GM23248 (cell line): ENCODE measurements around the gene ANGPTL2. TPM values are rescaled to one million over a fixed set of nuclear protein-coding genes. Genes with fewer than 3 reads are reported as not detected.
A peak's percentile ranks its signal among the peaks of the same experiment; 100 is the strongest.

Experiments used
- DNase-seq: peaks from one replicate; pipeline ENCODE4 v3.0.0-alpha.2; 2015
- H2AFZ ChIP-seq: fragments of 200-600 bp; sonication (generic); 2 replicates; pipeline ENCODE4 v1.6.1; 2016; ENCODE audit warnings: antibody characterized with exemption
- H3F3A ChIP-seq: fragments of 200-600 bp; sonication (generic); 2 replicates; pipeline ENCODE4 v1.6.1; 2016; ENCODE audit warnings: mild to moderate bottlenecking, antibody characterized with exemption, mixed run types; ENCODE audit not compliant: insufficient read depth
- H3K27ac ChIP-seq: fragments of 200-600 bp; sonication (generic); 2 replicates; pipeline ENCODE4 v1.5.1; 2016; ENCODE audit warnings: mild to moderate bottlenecking
- H3K27me3 ChIP-seq: fragments of 200-600 bp; sonication (generic); replicated peaks from 2 replicates; pipeline ENCODE4 v1.6.1; 2016; ENCODE audit warnings: mild to moderate bottlenecking; ENCODE audit not compliant: insufficient read depth
- H3K36me3 ChIP-seq: fragments of 200-600 bp; sonication (generic); 2 replicates; pipeline ENCODE4 v1.6.1; 2016; ENCODE audit warnings: low read depth, mild to moderate bottlenecking
- H3K4me1 ChIP-seq: fragments of 200-600 bp; sonication (generic); 2 replicates; pipeline ENCODE4 v1.6.1; 2016; ENCODE audit warnings: mild to moderate bottlenecking; ENCODE audit not compliant: insufficient read depth
- H3K4me2 ChIP-seq: fragments of 200-600 bp; sonication (generic); one replicate; pipeline ENCODE4 v1.6.1; 2016; ENCODE audit warnings: mild to moderate bottlenecking; ENCODE audit not compliant: unreplicated experiment
- H3K4me3 ChIP-seq: fragments of 200-600 bp; sonication (generic); 2 replicates; pipeline ENCODE4 v1.5.1; 2016; ENCODE audit warnings: mild to moderate bottlenecking
- H3K79me2 ChIP-seq: fragments of 200-600 bp; sonication (generic); 2 replicates; pipeline ENCODE4 v1.6.1; 2016; ENCODE audit warnings: mild to moderate bottlenecking; ENCODE audit not compliant: insufficient read depth
- H3K9ac ChIP-seq: fragments of 200-600 bp; sonication (generic); 2 replicates; pipeline ENCODE4 v1.6.1; 2016; ENCODE audit warnings: mild to moderate bottlenecking
- H3K9me2 ChIP-seq: fragments of 200-600 bp; sonication (generic); 2 replicates; pipeline ENCODE4 v1.6.1; 2016; ENCODE audit warnings: mixed run types, mild to moderate bottlenecking, moderate library complexity; ENCODE audit not compliant: insufficient read depth
- H3K9me3 ChIP-seq: fragments of 200-600 bp; sonication (generic); one replicate; pipeline ENCODE4 v1.6.1; 2017; ENCODE audit warnings: low read depth
- H4K20me1 ChIP-seq: fragments of 200-600 bp; sonication (generic); 2 replicates; pipeline ENCODE4 v1.6.0; 2016; ENCODE audit not compliant: insufficient read depth
- EZH2 ChIP-seq: fragments of 200-600 bp; sonication (generic); IDR thresholded peaks from 2 replicates; pipeline ENCODE4 v1.6.1; 2018; ENCODE audit warnings: antibody characterized with exemption, mild to moderate bottlenecking; ENCODE audit not compliant: insufficient read depth, poor library complexity, severe bottlenecking
- EZH2phosphoT487 ChIP-seq: fragments of 200-600 bp; sonication (generic); IDR thresholded peaks from 2 replicates; pipeline ENCODE4 v1.6.1; 2018; ENCODE audit warnings: antibody characterized with exemption, moderate library complexity, mild to moderate bottlenecking, low read depth; ENCODE audit not compliant: insufficient read depth
- WGBS, 2 experiments: methylation state at CpG; one replicate each; pipeline ENCODE4 v1.1.6; 2015 to 2017; ENCODE audit warnings: low lambda C conversion rate in 2 of 2, low coverage in 1 of 2; ENCODE audit errors: missing lambda C conversion rate in 2 of 2; 5-methylcytosine and 5-hydroxymethylcytosine counted together
- in situ Hi-C: fragments of 300-500 bp; cut with MboI; formaldehyde crosslinking; loops from 2 replicates; pipeline ENCODE4 v1.15.0; 2020
- polyA plus RNA-seq: library from polyadenylated mRNA; unstranded; fragments of >200 nt; fragmentation: Nextera tagmentation; extraction: Ambion mirVana; gene quantifications from 2 replicates; pipeline ENCODE4 v1.2.1, GENCODE V29; 2016
- total RNA-seq: library from RNA; depleted of rRNA; stranded (reverse); fragments of >200 nt; shearing (Covaris generic); gene quantifications from 2 replicates; pipeline ENCODE4 v1.2.3, GENCODE V29; 2014

The ANGPTL2 gene
- total and polyA plus RNA-seq, 2 experiments from 2014 or later = 8.8 to 12.3 TPM

DNA sequence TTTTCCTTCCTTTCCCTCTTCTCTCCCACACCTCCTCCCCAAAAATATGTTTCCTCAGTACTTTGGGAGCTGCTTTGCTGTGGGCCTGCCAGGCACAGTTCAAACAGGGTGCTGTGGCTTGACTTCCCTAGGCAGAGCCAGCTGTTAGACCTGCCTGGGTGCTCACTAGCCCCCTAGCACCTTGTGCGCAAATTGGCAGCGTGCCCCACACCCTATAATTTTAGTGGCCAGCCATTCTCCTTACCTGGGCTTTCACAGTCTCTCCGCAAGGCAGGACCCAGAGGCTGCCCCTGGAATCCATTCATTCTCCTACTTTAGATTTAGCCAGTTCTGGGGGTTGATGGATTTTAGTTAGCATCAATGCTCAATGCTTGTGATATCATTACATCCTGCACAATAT is 72.3 kb downstream of the ANGPTL2 start:
- H3K4me1 ChIP-seq = peaks cover 14% of the 10 kb centered on the region
- H3K27me3 ChIP-seq = no peaks in the 10 kb centered on the region
- H3F3A ChIP-seq = peaks cover 6% of the 10 kb centered on the region; the same call in 1 of the 2 replicates
- no peak overlapping the region for H3K4me2 ChIP-seq
- no peaks in the 10 kb centered on the region for H3K79me2 ChIP-seq
- WGBS, 2 experiments = 86 to 92% methylated on average over 3 of the region's 3 CpGs
- H2AFZ ChIP-seq = no peak overlapping the region
- H4K20me1 ChIP-seq = no peaks in the 10 kb centered on the region
- TF ChIP-seq EZH2phosphoT487 = no peak
- no peak for TF ChIP-seq EZH2
- no peak overlapping the region for H3K27ac ChIP-seq
- in situ Hi-C loops = no loop called here
- no peak for DNase-seq
- no peak overlapping the region for H3K4me3 ChIP-seq
- no peaks in the 10 kb centered on the region for H3K9me3 ChIP-seq
- H3K9me2 ChIP-seq = no peaks in the 10 kb centered on the region
- H3K9ac ChIP-seq = no peak overlapping the region
- H3K36me3 ChIP-seq = no peaks in the 10 kb centered on the region

DNA sequence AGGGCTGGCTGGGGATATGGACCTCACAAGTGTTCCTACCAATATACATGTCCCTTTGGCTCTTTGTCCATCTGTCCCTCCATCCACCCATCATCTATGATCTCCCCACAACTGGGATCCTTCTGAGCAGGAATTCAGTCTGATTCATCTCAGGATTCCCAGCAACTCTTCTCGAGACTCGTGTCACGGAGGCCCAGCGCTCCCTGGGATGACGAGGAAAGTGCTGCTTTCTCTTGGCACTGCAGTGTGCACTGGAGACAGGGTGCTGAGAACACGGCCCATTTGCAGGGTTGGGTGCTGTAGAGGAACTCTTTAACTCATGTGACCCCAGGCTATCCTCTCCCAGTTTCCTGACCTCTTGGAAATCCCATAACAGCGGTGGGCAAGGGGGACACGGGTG is 72.9 kb downstream of the ANGPTL2 start:
- Histone ChIP-seq H3K4me3 (no peak overlapping the region), H3K27me3 (no peaks in the 10 kb centered on the region), H4K20me1 (no peaks in the 10 kb centered on the region), H3K9ac (no peak overlapping the region), H3K27ac (peak overlapping the region; percentile 36), H3K4me1 (peaks cover 14% of the 10 kb centered on the region), H3K4me2 (no peak overlapping the region), H3K9me3 (no peaks in the 10 kb centered on the region), H2AFZ (0 out of 2 replicates have a peak overlapping the region, but pooled peaks have one; percentile 58), H3K9me2 (no peaks in the 10 kb centered on the region), H3K36me3 (no peaks in the 10 kb centered on the region), H3K79me2 (no peaks in the 10 kb centered on the region), H3F3A (peaks cover 6% of the 10 kb centered on the region; the same call in 1 of the 2 replicates)
- no peak for DNase-seq
- 94 to 95% methylated on average over 8 of the region's 8 CpGs for WGBS, 2 experiments
- in situ Hi-C loops = no loop called here
- TF ChIP-seq EZH2 (no peak), EZH2phosphoT487 (no peak)

DNA sequence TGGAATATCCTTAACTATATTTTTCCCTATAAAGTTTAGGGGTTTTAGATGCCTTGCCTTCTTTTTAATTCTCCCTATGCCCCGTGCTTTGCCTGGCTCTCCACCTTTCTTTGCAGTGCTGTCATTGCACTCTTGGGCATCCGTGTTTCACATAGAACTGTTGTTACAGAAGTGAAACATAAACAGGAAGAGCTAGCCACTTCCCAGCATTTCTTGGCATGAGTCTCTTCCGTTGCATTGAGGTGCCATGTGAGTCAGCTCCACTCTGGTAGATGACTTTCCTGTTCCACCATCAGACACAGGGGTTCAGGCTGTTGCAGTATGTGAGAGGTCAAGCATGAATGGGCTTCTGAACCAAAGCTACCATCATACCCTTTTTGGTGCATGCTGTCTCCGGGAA is 73.4 kb downstream of the ANGPTL2 start:
- peak; percentile 94 for DNase-seq
- Histone ChIP-seq H3K9ac (peak overlapping the region; percentile 44), H3K4me3 (peak overlapping the region; percentile 48), H3K4me1 (peaks cover 14% of the 10 kb centered on the region), H3K36me3 (no peaks in the 10 kb centered on the region), H3K27ac (peak overlapping the region; percentile 36), H4K20me1 (no peaks in the 10 kb centered on the region), H3K9me2 (no peaks in the 10 kb centered on the region), H3K27me3 (no peaks in the 10 kb centered on the region), H3F3A (peaks cover 6% of the 10 kb centered on the region; the same call in 1 of the 2 replicates), H3K4me2 (peak overlapping the region; percentile 61), H3K9me3 (no peaks in the 10 kb centered on the region), H2AFZ (peak overlapping the region; percentile 58), H3K79me2 (no peaks in the 10 kb centered on the region)
- TF ChIP-seq EZH2phosphoT487 = no peak
- in situ Hi-C loops = no loop called here
- 40 to 45% methylated on average over 4 of the region's 4 CpGs for WGBS, 2 experiments

DNA sequence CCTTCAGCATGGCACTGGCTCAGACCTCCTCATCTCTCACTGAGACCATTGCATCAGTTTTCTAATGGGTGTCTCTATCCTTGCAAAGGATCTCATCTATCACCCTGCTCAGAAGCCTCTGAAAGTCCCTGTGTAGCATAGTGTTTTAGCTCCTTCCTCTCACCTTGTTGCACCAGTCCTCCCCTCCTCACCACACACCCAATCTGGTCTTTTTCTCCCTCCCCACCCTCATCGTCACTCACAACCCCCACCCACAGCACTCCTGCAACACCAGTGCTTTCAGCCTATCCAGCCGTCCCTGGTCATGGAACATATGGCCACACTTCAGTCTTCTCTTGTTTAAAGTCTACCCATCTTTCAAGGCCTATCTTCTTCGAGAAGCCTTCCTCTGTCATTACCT is 74.5 kb downstream of the ANGPTL2 start:
- Histone ChIP-seq H3K36me3 (no peaks in the 10 kb centered on the region), H3K4me1 (peaks cover 14% of the 10 kb centered on the region), H3K4me3 (no peak overlapping the region), H3K9ac (no peak overlapping the region), H4K20me1 (no peaks in the 10 kb centered on the region), H3K4me2 (no peak overlapping the region), H3K27ac (no peak overlapping the region), H3K79me2 (no peaks in the 10 kb centered on the region), H3K27me3 (no peaks in the 10 kb centered on the region), H3F3A (peaks cover 6% of the 10 kb centered on the region; the same call in 1 of the 2 replicates), H2AFZ (no peak overlapping the region), H3K9me3 (no peaks in the 10 kb centered on the region), H3K9me2 (no peaks in the 10 kb centered on the region)
- TF ChIP-seq EZH2 (no peak), EZH2phosphoT487 (no peak)
- in situ Hi-C loops = no loop called here
- 92 to 99% methylated on average over 3 of the region's 3 CpGs for WGBS, 2 experiments
- no peak for DNase-seq

DNA sequence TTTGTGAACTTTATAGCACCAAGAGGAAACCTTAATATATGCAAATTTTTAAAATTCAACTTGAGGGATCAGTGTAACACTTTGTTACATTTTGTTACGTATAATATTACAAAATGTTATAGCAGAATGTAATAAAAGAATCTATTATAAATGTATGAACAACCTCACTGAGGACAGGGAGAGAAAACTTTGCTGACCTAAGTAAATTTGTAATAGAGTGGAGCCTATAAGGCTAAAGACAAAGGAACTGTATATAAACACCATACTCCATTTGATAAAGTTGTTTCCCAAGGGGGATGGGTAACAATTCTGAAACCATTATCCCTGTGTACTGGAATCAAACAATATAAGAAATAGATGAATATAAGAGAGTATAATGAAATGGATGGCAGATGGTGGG is 77.3 kb downstream of the ANGPTL2 start:
- Histone ChIP-seq H3K4me2 (no peak overlapping the region), H3K4me1 (peaks cover 14% of the 10 kb centered on the region), H3K27me3 (no peaks in the 10 kb centered on the region), H3K9ac (no peak overlapping the region), H2AFZ (no peak overlapping the region), H3K36me3 (no peaks in the 10 kb centered on the region), H3K9me2 (no peaks in the 10 kb centered on the region), H3F3A (peaks cover 6% of the 10 kb centered on the region; the same call in 1 of the 2 replicates), H4K20me1 (no peaks in the 10 kb centered on the region), H3K79me2 (no peaks in the 10 kb centered on the region), H3K4me3 (no peak overlapping the region), H3K9me3 (no peaks in the 10 kb centered on the region), H3K27ac (no peak overlapping the region)
- TF ChIP-seq EZH2 = no peak
- TF ChIP-seq EZH2phosphoT487 = no peak
- in situ Hi-C loops = no loop called here
- DNase-seq = no peak
- WGBS, 2 experiments = 95 to 100% methylated on average over 1 of the region's 1 CpG
